HCT116 (cell line): ENCODE results near the gene ARHGEF12. TPM values are rescaled to one million over a fixed set of nuclear protein-coding genes. Genes with fewer than 3 reads are reported as not detected.

Experiments
- ATAC-seq: fragments of 200-7000 bp; cut with Tn5 transposase; 2 replicates; pipeline ENCODE4 v1.9.1; 2020; ENCODE audit warnings: mild to moderate bottlenecking, moderate library complexity
- BruUV-seq: library from RNA; stranded (reverse); fragments of 400-500 nt; replicated peaks from 2 replicates; lab custom pipeline; 2021; lab: Mats Ljungman, UMichigan
- CTCF ChIA-PET: fragments of 300-600 bp; sonication (Branson Sonifier 250); formaldehyde crosslinking; loops from one replicate; lab custom pipeline; 2021; ENCODE audit warnings: antibody characterized with exemption; lab: Charles Lee
- POLR2A ChIA-PET: fragments of 300-600, 350-600 bp; sonication (Branson Sonifier 250); formaldehyde crosslinking; loops from one replicate; lab custom pipeline; 2021; ENCODE audit warnings: antibody characterized with exemption; lab: Charles Lee
- RAD21 ChIA-PET, 2 experiments: fragments of 300-600 bp; sonication (Branson Sonifier 250); formaldehyde crosslinking; loops; one replicate each; lab custom pipeline; 2023; ENCODE audit warnings: low total read pairs in 2 of 2; ENCODE audit not compliant: uncharacterized antibody in 2 of 2, unreplicated experiment in 2 of 2, low non-redundant PET in 1 of 2; lab: Charles Lee
- DNase-seq: peaks from one replicate; pipeline ENCODE4 v3.0.0-alpha.2; 2010; ENCODE audit warnings: low read depth, low spot score
- H2AFZ ChIP-seq: fragments of 200-600 bp; shearing (Covaris generic), sonication (generic); 2 replicates; pipeline ENCODE4 v1.6.1; 2017; ENCODE audit warnings: low read depth, mixed run types, mixed read lengths, antibody characterized with exemption, low read length; ENCODE audit not compliant: poor library complexity, severe bottlenecking
- H3K27ac ChIP-seq: 2 replicates; pipeline ENCODE4 v1.5.1; 2012; ENCODE audit warnings: low read depth, low read length
- H3K27me3 ChIP-seq: fragments of 200-600 bp; sonication (generic); 2 replicates; pipeline ENCODE4 v1.6.1; 2016; ENCODE audit warnings: mixed run types, low read length, mixed read lengths; ENCODE audit not compliant: insufficient read depth
- H3K36me3 ChIP-seq, 2 experiments: fragments of 200-500 bp in 1 of 2; fragments of 200-600 bp in 1 of 2; sonication (Bioruptor generic) in 1 of 2; sonication (generic) in 1 of 2; 2 replicates each; pipeline versions ENCODE4 v1.5.1 to v1.6.1; 2014 to 2016; ENCODE audit warnings: low read length in 2 of 2, inconsistent platforms in 1 of 2, mixed read lengths in 1 of 2, mixed run types in 1 of 2; ENCODE audit not compliant: insufficient read depth in 2 of 2, control insufficient read depth in 1 of 2
- H3K4me1 ChIP-seq, 2 experiments: fragments of 200-600 bp in 1 of 2; sonication (generic) in 1 of 2; 2 replicates each; pipeline versions ENCODE4 v1.5.1 to v1.6.1; 2012 to 2017; ENCODE audit warnings: low read length in 2 of 2, inconsistent platforms in 1 of 2, mild to moderate bottlenecking in 1 of 2, mixed read lengths in 1 of 2, mixed run types in 1 of 2, moderate library complexity in 1 of 2; ENCODE audit not compliant: insufficient read depth in 2 of 2, control insufficient read depth in 1 of 2
- H3K4me2 ChIP-seq: fragments of 200-600 bp; sonication (generic); 2 replicates; pipeline ENCODE4 v1.6.1; 2017; ENCODE audit warnings: mixed run types, low read length, mixed read lengths
- H3K4me3 ChIP-seq, 2 experiments: fragments of 200-600 bp in 1 of 2; sonication (generic) in 1 of 2; replicated peaks in 1 of 2; 2 replicates each; pipeline ENCODE4 v1.5.1; 2011 to 2016; ENCODE audit warnings: low read length in 2 of 2, control low read depth in 1 of 2, low read depth in 1 of 2, mild to moderate bottlenecking in 1 of 2, mixed read lengths in 1 of 2, mixed run types in 1 of 2
- H3K79me2 ChIP-seq: fragments of 200-600 bp; sonication (generic); 2 replicates; pipeline ENCODE4 v1.6.1; 2017; ENCODE audit warnings: mild to moderate bottlenecking, mixed run types, low read length, moderate library complexity, mixed read lengths; ENCODE audit not compliant: insufficient read depth
- H3K9ac ChIP-seq: fragments of 200-600 bp; sonication (generic); 2 replicates; pipeline ENCODE4 v1.6.1; 2016; ENCODE audit warnings: low read length, mixed read lengths
- H3K9me2 ChIP-seq: fragments of 200-600 bp; sonication (generic), shearing (Covaris generic); 2 replicates; pipeline ENCODE4 v1.6.1; 2017; ENCODE audit warnings: mixed run types, mild to moderate bottlenecking, moderate library complexity; ENCODE audit not compliant: insufficient read depth
- H3K9me3 ChIP-seq, 2 experiments: fragments of 200-500 bp in 1 of 2; fragments of 200-600 bp in 1 of 2; sonication (Bioruptor generic) in 1 of 2; sonication (generic) in 1 of 2; 2 replicates each; pipeline ENCODE4 v1.6.1; 2014 to 2017; ENCODE audit warnings: low read length in 2 of 2, mixed read lengths in 2 of 2, inconsistent platforms in 1 of 2, low read depth in 1 of 2, mild to moderate bottlenecking in 1 of 2, mixed run types in 1 of 2, moderate library complexity in 1 of 2; ENCODE audit not compliant: control insufficient read depth in 1 of 2, insufficient read depth in 1 of 2
- H4K20me1 ChIP-seq: fragments of 200-600 bp; sonication (generic), shearing (Covaris generic); 2 replicates; pipeline ENCODE4 v1.6.1; 2017; ENCODE audit warnings: mixed run types, mild to moderate bottlenecking, moderate library complexity; ENCODE audit not compliant: insufficient read depth
- CBX3 ChIP-seq: IDR thresholded peaks from 2 replicates; pipeline ENCODE4 v1.6.1; 2012; ENCODE audit warnings: low read depth
- CEBPB ChIP-seq: IDR thresholded peaks from 2 replicates; pipeline ENCODE4 v1.6.1; 2012; ENCODE audit warnings: low read depth
- EGR1 ChIP-seq: IDR thresholded peaks from 2 replicates; pipeline ENCODE4 v1.6.1; 2012; ENCODE audit warnings: low read depth
- ELF1 ChIP-seq: IDR thresholded peaks from 2 replicates; pipeline ENCODE4 v1.6.1; 2012; ENCODE audit warnings: low read depth, borderline replicate concordance
- EZH2phosphoT487 ChIP-seq: fragments of 200-600 bp; IDR thresholded peaks from 2 replicates; pipeline ENCODE4 v1.6.1; 2018; ENCODE audit warnings: antibody characterized with exemption, borderline replicate concordance
- FOSL1 ChIP-seq: IDR thresholded peaks from 2 replicates; pipeline ENCODE4 v1.6.1; 2012; ENCODE audit warnings: low read depth
- JUND ChIP-seq: IDR thresholded peaks from 2 replicates; pipeline ENCODE4 v1.6.1; 2012
- POLR2A ChIP-seq: IDR thresholded peaks from 2 replicates; pipeline ENCODE4 v1.7.0; 2011; ENCODE audit warnings: borderline replicate concordance; ENCODE audit not compliant: insufficient read depth, insufficient read length; ENCODE audit errors: extremely low read depth
- RAD21 ChIP-seq: IDR thresholded peaks from 2 replicates; pipeline ENCODE4 v1.6.1; 2012; ENCODE audit warnings: low read depth, mild to moderate bottlenecking
- SIN3A ChIP-seq: IDR thresholded peaks from 2 replicates; pipeline ENCODE4 v1.6.1; 2012; ENCODE audit warnings: low read depth
- SP1 ChIP-seq: IDR thresholded peaks from 2 replicates; pipeline ENCODE4 v1.6.1; 2012; ENCODE audit warnings: low read depth
- SRF ChIP-seq: IDR thresholded peaks from 2 replicates; pipeline ENCODE4 v1.6.1; 2012; ENCODE audit warnings: low read depth
- TCF7L2 ChIP-seq: IDR thresholded peaks from 2 replicates; pipeline ENCODE4 v1.7.0; 2011; ENCODE audit warnings: borderline replicate concordance, inconsistent platforms; ENCODE audit not compliant: insufficient read depth, insufficient read length; ENCODE audit errors: extremely low read depth
- YY1 ChIP-seq: IDR thresholded peaks from 2 replicates; pipeline ENCODE4 v1.6.1; 2011; ENCODE audit warnings: low read length, low read depth, moderate library complexity, mild to moderate bottlenecking; ENCODE audit not compliant: insufficient replicate concordance; ENCODE audit errors: extremely low read depth
- ZFX ChIP-seq: fragments of 450-650 bp; IDR thresholded peaks from 2 replicates; pipeline ENCODE4 v1.6.1; 2017
- ZNF274 ChIP-seq: fragments of 200-500 bp; sonication (Bioruptor generic); IDR thresholded peaks from 2 replicates; pipeline ENCODE4 v1.6.1; 2014; ENCODE audit warnings: mild to moderate bottlenecking, low read depth, low read length, inconsistent platforms
- intact Hi-C: fragments of 100-400 bp; cut with micrococcal nuclease; formaldehyde crosslinking; loops from 2 replicates; pipeline ENCODE4 v1.10.0; 2022
- total RNA-seq: library from RNA; stranded (reverse); gene quantifications from one replicate; pipeline ENCODE4 v1.2.1, GENCODE V29; 2021; ENCODE audit not compliant: unreplicated experiment
- TF ChIP-seq, protein P1 (sequence below): IDR thresholded peaks from 2 replicates; pipeline ENCODE4 v1.6.1; 2011; ENCODE audit warnings: mild to moderate bottlenecking, low read length, moderate library complexity; ENCODE audit not compliant: insufficient replicate concordance; ENCODE audit errors: extremely low read depth
- TF ChIP-seq, protein P2 (sequence below): IDR thresholded peaks from 2 replicates; pipeline ENCODE4 v1.6.1; 2012
- TF ChIP-seq, protein P3 (sequence below): IDR thresholded peaks from 2 replicates; pipeline ENCODE4 v1.6.1; 2012; ENCODE audit warnings: low read depth
- TF ChIP-seq, protein P4 (sequence below): IDR thresholded peaks from 2 replicates; pipeline ENCODE4 v1.6.1; 2012

The ARHGEF12 gene
- total RNA-seq, 1 experiment from 2014 or later = 81.4 TPM

DNA sequence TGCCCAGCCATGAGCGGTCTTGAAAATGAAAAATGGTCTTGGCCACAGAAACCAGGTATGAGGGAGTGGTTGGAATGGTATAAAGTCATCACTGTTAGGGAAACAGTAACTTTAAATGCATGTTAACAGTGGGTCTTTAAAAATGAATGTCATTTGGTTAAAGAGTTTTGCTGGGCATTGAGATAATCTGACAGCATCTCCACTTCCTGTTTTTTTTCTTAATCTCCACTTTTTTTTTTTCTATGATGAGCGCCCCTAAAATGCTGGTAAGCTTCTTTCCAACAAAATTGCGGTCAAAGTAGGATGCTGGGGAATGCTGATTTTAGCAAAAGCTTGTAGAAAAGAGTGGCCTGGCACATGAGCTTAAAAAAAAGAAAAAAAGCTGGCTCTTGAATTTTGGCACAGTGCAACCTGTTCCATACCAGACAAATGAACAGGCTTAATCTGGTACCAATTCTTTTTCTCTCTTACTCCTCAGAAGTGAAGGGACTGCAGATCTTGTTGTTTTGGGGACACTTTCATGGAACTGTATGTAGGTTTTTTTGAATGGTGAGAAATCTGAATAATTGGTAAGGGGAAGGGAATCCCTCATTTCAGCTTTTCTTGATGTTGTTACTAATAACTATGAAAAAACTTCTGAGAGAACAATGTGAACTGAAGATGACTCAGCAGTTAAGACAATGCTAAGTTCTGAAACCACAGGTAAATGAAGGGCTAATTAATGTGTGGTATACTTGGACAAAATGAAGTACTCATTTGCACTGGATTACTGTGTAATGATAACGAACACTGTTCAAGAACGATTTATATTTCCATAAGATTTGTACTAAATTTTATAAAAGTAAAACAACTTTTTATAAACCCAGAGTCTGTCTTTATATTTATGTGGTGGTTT is 3.1 kb upstream of the ARHGEF12 start:
- peaks cover 34 to 55% of the 10 kb centered on the region in 2 experiments for H3K4me1 ChIP-seq

More for the DNA sequence above, 3.1 kb upstream of the ARHGEF12 start:
- H3K9me3 ChIP-seq = no peaks in the 10 kb centered on the region
- ATAC-seq (no peak), DNase-seq (no peak)
- H3K79me2 ChIP-seq = peaks cover 15% of the 10 kb centered on the region
- ChIA-PET POLR2A (no interaction called here), CTCF (interaction anchor here (1.1 kb wide), 1 partner anchor 31 kb away, joined by 3 read pairs; no protein-coding TSS in a partner anchor), RAD21 (no interaction called here)
- no peaks in the 10 kb centered on the region for H3K9me2 ChIP-seq
- peaks cover 6% of the 10 kb centered on the region; the same call in 1 of the 2 replicates for H4K20me1 ChIP-seq
- H3K36me3 ChIP-seq = no peaks in the 10 kb centered on the region
- TF ChIP-seq ZFX = no peak
- no peak for TF ChIP-seq CBX3
- no peak for TF ChIP-seq SRF
- no peak for TF ChIP-seq FOSL1
- no peak for TF ChIP-seq EZH2phosphoT487
- TF ChIP-seq, protein P1, sequence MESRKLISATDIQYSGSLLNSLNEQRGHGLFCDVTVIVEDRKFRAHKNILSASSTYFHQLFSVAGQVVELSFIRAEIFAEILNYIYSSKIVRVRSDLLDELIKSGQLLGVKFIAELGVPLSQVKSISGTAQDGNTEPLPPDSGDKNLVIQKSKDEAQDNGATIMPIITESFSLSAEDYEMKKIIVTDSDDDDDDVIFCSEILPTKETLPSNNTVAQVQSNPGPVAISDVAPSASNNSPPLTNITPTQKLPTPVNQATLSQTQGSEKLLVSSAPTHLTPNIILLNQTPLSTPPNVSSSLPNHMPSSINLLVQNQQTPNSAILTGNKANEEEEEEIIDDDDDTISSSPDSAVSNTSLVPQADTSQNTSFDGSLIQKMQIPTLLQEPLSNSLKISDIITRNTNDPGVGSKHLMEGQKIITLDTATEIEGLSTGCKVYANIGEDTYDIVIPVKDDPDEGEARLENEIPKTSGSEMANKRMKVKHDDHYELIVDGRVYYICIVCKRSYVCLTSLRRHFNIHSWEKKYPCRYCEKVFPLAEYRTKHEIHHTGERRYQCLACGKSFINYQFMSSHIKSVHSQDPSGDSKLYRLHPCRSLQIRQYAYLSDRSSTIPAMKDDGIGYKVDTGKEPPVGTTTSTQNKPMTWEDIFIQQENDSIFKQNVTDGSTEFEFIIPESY = no peak
- TF ChIP-seq, protein P2, sequence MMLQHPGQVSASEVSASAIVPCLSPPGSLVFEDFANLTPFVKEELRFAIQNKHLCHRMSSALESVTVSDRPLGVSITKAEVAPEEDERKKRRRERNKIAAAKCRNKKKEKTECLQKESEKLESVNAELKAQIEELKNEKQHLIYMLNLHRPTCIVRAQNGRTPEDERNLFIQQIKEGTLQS = no peak
- TF ChIP-seq, protein P3, sequence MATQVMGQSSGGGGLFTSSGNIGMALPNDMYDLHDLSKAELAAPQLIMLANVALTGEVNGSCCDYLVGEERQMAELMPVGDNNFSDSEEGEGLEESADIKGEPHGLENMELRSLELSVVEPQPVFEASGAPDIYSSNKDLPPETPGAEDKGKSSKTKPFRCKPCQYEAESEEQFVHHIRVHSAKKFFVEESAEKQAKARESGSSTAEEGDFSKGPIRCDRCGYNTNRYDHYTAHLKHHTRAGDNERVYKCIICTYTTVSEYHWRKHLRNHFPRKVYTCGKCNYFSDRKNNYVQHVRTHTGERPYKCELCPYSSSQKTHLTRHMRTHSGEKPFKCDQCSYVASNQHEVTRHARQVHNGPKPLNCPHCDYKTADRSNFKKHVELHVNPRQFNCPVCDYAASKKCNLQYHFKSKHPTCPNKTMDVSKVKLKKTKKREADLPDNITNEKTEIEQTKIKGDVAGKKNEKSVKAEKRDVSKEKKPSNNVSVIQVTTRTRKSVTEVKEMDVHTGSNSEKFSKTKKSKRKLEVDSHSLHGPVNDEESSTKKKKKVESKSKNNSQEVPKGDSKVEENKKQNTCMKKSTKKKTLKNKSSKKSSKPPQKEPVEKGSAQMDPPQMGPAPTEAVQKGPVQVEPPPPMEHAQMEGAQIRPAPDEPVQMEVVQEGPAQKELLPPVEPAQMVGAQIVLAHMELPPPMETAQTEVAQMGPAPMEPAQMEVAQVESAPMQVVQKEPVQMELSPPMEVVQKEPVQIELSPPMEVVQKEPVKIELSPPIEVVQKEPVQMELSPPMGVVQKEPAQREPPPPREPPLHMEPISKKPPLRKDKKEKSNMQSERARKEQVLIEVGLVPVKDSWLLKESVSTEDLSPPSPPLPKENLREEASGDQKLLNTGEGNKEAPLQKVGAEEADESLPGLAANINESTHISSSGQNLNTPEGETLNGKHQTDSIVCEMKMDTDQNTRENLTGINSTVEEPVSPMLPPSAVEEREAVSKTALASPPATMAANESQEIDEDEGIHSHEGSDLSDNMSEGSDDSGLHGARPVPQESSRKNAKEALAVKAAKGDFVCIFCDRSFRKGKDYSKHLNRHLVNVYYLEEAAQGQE = no peak
- TF ChIP-seq POLR2A = no peak
- no peak for TF ChIP-seq TCF7L2
- no peak for TF ChIP-seq ELF1
- no peak for TF ChIP-seq ZNF274
- TF ChIP-seq, protein P4, sequence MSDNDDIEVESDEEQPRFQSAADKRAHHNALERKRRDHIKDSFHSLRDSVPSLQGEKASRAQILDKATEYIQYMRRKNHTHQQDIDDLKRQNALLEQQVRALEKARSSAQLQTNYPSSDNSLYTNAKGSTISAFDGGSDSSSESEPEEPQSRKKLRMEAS = no peak
- no peak for TF ChIP-seq JUND
- no peak for TF ChIP-seq CEBPB
- no peak for TF ChIP-seq YY1
- TF ChIP-seq RAD21 = no peak
- TF ChIP-seq SIN3A = no peak
- no peak for TF ChIP-seq SP1
- TF ChIP-seq EGR1 = no peak
- H3K4me3 ChIP-seq = no peak overlapping the region
- intact Hi-C loops = loop anchor here (10.0 kb wide), 1 partner anchor 352 kb away; no protein-coding TSS in a partner anchor
- H3K9ac ChIP-seq = no peak overlapping the region
- H2AFZ ChIP-seq = no peak overlapping the region
- no peaks in the 10 kb centered on the region for H3K27me3 ChIP-seq
- BruUV-seq = no TSS peak
- peak overlapping the region; percentile 23; the same call in 1 of the 2 replicates for H3K4me2 ChIP-seq
- peak overlapping the region; percentile 5; the same call in 1 of the 2 replicates for H3K27ac ChIP-seq
